ENCODE measurements around the gene RAD21L1. TPM values are rescaled to one million over a fixed set of nuclear protein-coding genes. Genes with fewer than 3 reads are reported as not detected.

Gene RAD21L1
- polyA plus RNA-seq, 3 donors, result not detected

- no peak overlapping the region for H2AFZ ChIP-seq (ENCODE audit: insufficient read depth, low read depth, low read length, poor library complexity, severe bottlenecking)
- no peak overlapping the region for H3K27ac ChIP-seq (ENCODE audit: low read depth in 1 of 2, low read length in 2 of 2)
- intact Hi-C loops (cut with micrococcal nuclease), result no loop called here
These were observed 38.2 kb upstream of the RAD21L1 start for GRCh38 chr20:1187605-1188171.

GRCh38 chr20:1188347-1188746 is 37.5 kb upstream of the RAD21L1 start:
- no peak overlapping the region for H3K27ac Mint-ChIP-seq
- Histone ChIP-seq H3K4me3 (replicated peaks in 1 of 3; ENCODE audit: low read depth in 2 of 3, low read length in 3 of 3) (no peak overlapping the region), H3K9ac (ENCODE audit: insufficient read depth, low read length, poor library complexity, severe bottlenecking) (no peak overlapping the region), H3K4me1 (ENCODE audit: control insufficient read depth in 1 of 2, insufficient read depth in 2 of 2, low read length in 2 of 2) (peaks cover 0 to 7% of the 10 kb centered on the region in 2 donors), H3K36me3 (replicated peaks in 1 of 2; ENCODE audit: control insufficient read depth in 1 of 2, insufficient read depth in 2 of 2, low read length in 2 of 2) (no peaks in the 10 kb centered on the region), H3K27ac (ENCODE audit: low read depth in 1 of 2, low read length in 2 of 2) (no peak overlapping the region), H4K20me1 (ENCODE audit: insufficient read depth, low read length) (no peaks in the 10 kb centered on the region), H3K9me3 (replicated peaks in 1 of 2; ENCODE audit: control insufficient read depth in 1 of 2, insufficient read depth in 1 of 2, low read length in 2 of 2) (no peaks in the 10 kb centered on the region), H3K27me3 (ENCODE audit: control insufficient read depth in 2 of 2, insufficient read depth in 2 of 2, low read length in 2 of 2) (peaks cover 18 to 31% of the 10 kb centered on the region in 2 donors), H2AFZ (ENCODE audit: insufficient read depth, low read depth, low read length, poor library complexity, severe bottlenecking) (no peak overlapping the region), H3K4me2 (replicated peaks; ENCODE audit: extremely low read depth, low read length, poor library complexity, severe bottlenecking) (no peak overlapping the region), H3K79me2 (ENCODE audit: insufficient read depth, low read length) (no peaks in the 10 kb centered on the region)
- H3K9me3 Mint-ChIP-seq, result peaks cover 4 to 13% (median 5%) of the 10 kb centered on the region in 7 donors
- no peak overlapping the region for H3K4me3 Mint-ChIP-seq
- no peak for TF ChIP-seq CTCF (IDR thresholded peaks at IDR 0.05)
- H3K36me3 Mint-ChIP-seq, result peaks cover 0 to 10% of the 10 kb centered on the region in 2 donors
- DNase-seq, result no peak
- peaks cover 15% of the 10 kb centered on the region for H3K4me1 Mint-ChIP-seq
- peaks cover 23 to 35% (median 25%) of the 10 kb centered on the region in 3 donors for H3K27me3 Mint-ChIP-seq (ENCODE audit: low read depth in 3 of 3)
- WGBS (ENCODE audit: insufficient coverage), result no CpG with 5 or more reads among the region's 1 CpG
- intact Hi-C loops (cut with micrococcal nuclease), result no loop called here

More at GRCh38 chr20:1187605-1188171, 38.2 kb upstream of the RAD21L1 start:
- Histone ChIP-seq H3K36me3 (replicated peaks in 1 of 2; ENCODE audit: control insufficient read depth in 1 of 2, insufficient read depth in 2 of 2, low read length in 2 of 2) (no peaks in the 10 kb centered on the region), H3K4me2 (replicated peaks; ENCODE audit: extremely low read depth, low read length, poor library complexity, severe bottlenecking) (no peak overlapping the region), H3K9me3 (replicated peaks in 1 of 2; ENCODE audit: control insufficient read depth in 1 of 2, insufficient read depth in 1 of 2, low read length in 2 of 2) (no peaks in the 10 kb centered on the region), H4K20me1 (ENCODE audit: insufficient read depth, low read length) (no peaks in the 10 kb centered on the region), H3K27me3 (ENCODE audit: control insufficient read depth in 2 of 2, insufficient read depth in 2 of 2, low read length in 2 of 2) (peaks cover 25 to 37% of the 10 kb centered on the region in 2 donors), H3K79me2 (ENCODE audit: insufficient read depth, low read length) (no peaks in the 10 kb centered on the region), H3K4me1 (ENCODE audit: control insufficient read depth in 1 of 2, insufficient read depth in 2 of 2, low read length in 2 of 2) (peaks cover 0 to 7% of the 10 kb centered on the region in 2 donors), H3K9ac (ENCODE audit: insufficient read depth, low read length, poor library complexity, severe bottlenecking) (no peak overlapping the region), H3K4me3 (replicated peaks in 1 of 3; ENCODE audit: low read depth in 2 of 3, low read length in 3 of 3) (no peak overlapping the region)
- H3K9me3 Mint-ChIP-seq, result peaks cover 4 to 13% (median 5%) of the 10 kb centered on the region in 7 donors
- H3K4me1 Mint-ChIP-seq, result peaks cover 15% of the 10 kb centered on the region
- TF ChIP-seq CTCF (IDR thresholded peaks at IDR 0.05), result no peak
- no peak overlapping the region for H3K27ac Mint-ChIP-seq
- H3K4me3 Mint-ChIP-seq, result no peak overlapping the region
- peaks cover 0 to 10% of the 10 kb centered on the region in 2 donors for H3K36me3 Mint-ChIP-seq
- no peak for DNase-seq
- 58% methylated on average over 4 of the region's 4 CpGs for WGBS (ENCODE audit: insufficient coverage)
- H3K27me3 Mint-ChIP-seq (ENCODE audit: low read depth in 3 of 3), result peaks cover 30 to 39% (median 30%) of the 10 kb centered on the region in 3 donors
